NCI-H446 (cell line): ENCODE measurements around the gene PSMF1.

ENCODE experiments used
- DNase-seq, 2 experiments: peaks; one replicate each; lab custom pipeline; 2025; lab: John Stamatoyannopoulos, UW

The PSMF1 gene

GRCh38 chr20:1164871-1165270 is 46.5 kb downstream of the PSMF1 start:
- DNase-seq, result no peak

GRCh38 chr20:1165521-1165920 is 47.1 kb downstream of the PSMF1 start:
- DNase-seq, result no peak

GRCh38 chr20:1165941-1166340 is 47.5 kb downstream of the PSMF1 start:
- no peak for DNase-seq

- DNase-seq, result no peak
Measured at GRCh38 chr20:1166948-1167720, 48.7 kb downstream of the PSMF1 start.

- no peak for DNase-seq
Measured at GRCh38 chr20:1169224-1169623, 50.8 kb downstream of the PSMF1 start.

- no peak for DNase-seq
Measured at GRCh38 chr20:1171461-1172093, 53.2 kb downstream of the PSMF1 start.

- DNase-seq, result no peak
Measured at GRCh38 chr20:1173698-1174097, 55.3 kb downstream of the PSMF1 start.

GRCh38 chr20:1174787-1175186 is 56.4 kb downstream of the PSMF1 start:
- no peak for DNase-seq

- DNase-seq, result no peak
Measured at GRCh38 chr20:1177680-1178079, 59.3 kb downstream of the PSMF1 start.

GRCh38 chr20:1178103-1178502 is 59.7 kb downstream of the PSMF1 start:
- DNase-seq, result no peak

- DNase-seq, result no peak
Measured at GRCh38 chr20:1178623-1179022, 60.2 kb downstream of the PSMF1 start.

- DNase-seq, result no peak
Measured at GRCh38 chr20:1180949-1181348, 62.5 kb downstream of the PSMF1 start.

GRCh38 chr20:1182106-1182505 is 63.7 kb downstream of the PSMF1 start:
- no peak for DNase-seq

GRCh38 chr20:1183153-1183552 is 64.8 kb downstream of the PSMF1 start:
- DNase-seq, result no peak

- no peak for DNase-seq
Measured at GRCh38 chr20:1184260-1184637, 65.8 kb downstream of the PSMF1 start.

GRCh38 chr20:1184638-1185315 is 66.4 kb downstream of the PSMF1 start, which contains the start of gene TMEM74B:
Gene TMEM74B (minus strand): TSS chr20:1184981. CDS start chr20:1183801, 1,180 bp downstream.
- no peak for DNase-seq

- no peak for DNase-seq
Measured at GRCh38 chr20:1185316-1185741, 66.9 kb downstream of the PSMF1 start.

- peak in 1 of 2 experiments; percentile 39 for DNase-seq
Measured at GRCh38 chr20:1185790-1186334, 67.5 kb downstream of the PSMF1 start.

GRCh38 chr20:1186367-1186991 is 68.1 kb downstream of the PSMF1 start:
- no peak for DNase-seq

- DNase-seq, result no peak
Measured at GRCh38 chr20:1187605-1188171, 69.3 kb downstream of the PSMF1 start.

- DNase-seq, result no peak
Measured at GRCh38 chr20:1188347-1188746, 69.9 kb downstream of the PSMF1 start.

GRCh38 chr20:1189827-1190226 is 71.4 kb downstream of the PSMF1 start:
- no peak for DNase-seq
